ENCODE data around the gene TRMT6. TPM values are rescaled to one million over a fixed set of nuclear protein-coding genes. Genes with fewer than 3 reads are reported as not detected.

TRMT6 gene
- total and polyA plus RNA-seq, 9 of the 15 experiments (the other 6 are each of a cell fraction or from before 2014, with no cell fraction given) = 10.6 to 21.3 (median 15.6) TPM

DNA sequence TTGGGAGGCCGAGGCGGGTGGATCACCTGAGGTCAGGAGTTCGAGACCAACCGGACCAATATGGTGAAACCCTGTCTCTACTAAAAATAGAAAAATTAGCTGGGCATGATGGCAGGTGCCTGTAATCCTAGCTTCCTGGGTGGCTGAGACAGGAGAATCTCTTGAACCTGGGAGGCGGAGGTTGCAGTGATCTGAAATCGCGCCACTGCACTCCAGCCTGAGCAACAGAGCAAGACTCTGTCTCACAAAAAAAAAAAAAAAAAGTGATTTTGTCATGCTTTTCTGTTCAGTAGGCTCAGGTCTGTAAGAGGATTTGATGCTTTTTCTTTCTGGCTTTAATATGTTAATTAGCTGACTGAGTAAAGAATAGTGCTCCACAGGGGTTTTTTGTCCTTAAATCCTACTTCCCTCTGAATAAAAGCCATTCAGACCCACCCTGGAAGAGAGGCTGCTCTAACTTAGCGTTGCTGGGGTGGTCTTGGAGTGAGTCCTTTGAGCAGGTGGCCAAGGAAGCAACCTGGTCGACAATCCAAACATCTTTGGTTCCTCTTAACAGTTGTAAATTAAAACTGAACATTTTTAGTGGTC lies 19.1 kb upstream of the TRMT6 start:
- no peaks in the 10 kb centered on the region for H3K27me3 ChIP-seq (ENCODE audit: control insufficient read depth in 2 of 2, insufficient read depth in 2 of 2, low read length in 2 of 2)
- in situ Hi-C loops (cut with MboI) = no loop called here

More for the DNA sequence above, 19.1 kb upstream of the TRMT6 start:
- H3K27ac ChIP-seq (ENCODE audit: extremely low read depth, low read depth, low read length) = no peak overlapping the region
- H3K9me3 ChIP-seq (replicated peaks; ENCODE audit: control insufficient read depth, insufficient read depth, low read depth, low read length) = no peaks in the 10 kb centered on the region
- no peaks in the 10 kb centered on the region for H4K20me1 ChIP-seq (replicated peaks; ENCODE audit: control insufficient read depth, insufficient read depth, low read length)
- H3K4me1 ChIP-seq (replicated peaks in 1 of 2; ENCODE audit: control insufficient read depth in 2 of 2, insufficient read depth in 2 of 2, low read length in 2 of 2) = no peaks in the 10 kb centered on the region
- H3K9ac ChIP-seq (ENCODE audit: insufficient read depth in 1 of 2, low read depth in 2 of 2, low read length in 2 of 2) = no peak overlapping the region
- no peaks in the 10 kb centered on the region for H3K79me2 ChIP-seq (ENCODE audit: control insufficient read depth, insufficient read depth, low read length)
- H3K36me3 ChIP-seq (ENCODE audit: control insufficient read depth, insufficient read depth, low read length) = peaks cover 71% of the 10 kb centered on the region
- no peak overlapping the region for H2AFZ ChIP-seq (ENCODE audit: low read depth, low read length)
- intact Hi-C loops (cut with micrococcal nuclease) = no loop called here
- no peaks in the 10 kb centered on the region for H3K9me1 ChIP-seq (ENCODE audit: control insufficient read depth, insufficient read depth, low read length)
- TF ChIP-seq CBX3 (IDR thresholded peaks at IDR 0.05; ENCODE audit: borderline replicate concordance in 1 of 2, low read length in 2 of 2) = no peak
- TF ChIP-seq, protein P1, sequence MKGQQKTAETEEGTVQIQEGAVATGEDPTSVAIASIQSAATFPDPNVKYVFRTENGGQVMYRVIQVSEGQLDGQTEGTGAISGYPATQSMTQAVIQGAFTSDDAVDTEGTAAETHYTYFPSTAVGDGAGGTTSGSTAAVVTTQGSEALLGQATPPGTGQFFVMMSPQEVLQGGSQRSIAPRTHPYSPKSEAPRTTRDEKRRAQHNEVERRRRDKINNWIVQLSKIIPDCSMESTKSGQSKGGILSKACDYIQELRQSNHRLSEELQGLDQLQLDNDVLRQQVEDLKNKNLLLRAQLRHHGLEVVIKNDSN (CRISPR knock-in tag; IDR thresholded peaks at IDR 0.05) = no peak
- no peak for TF ChIP-seq CBX5 (IDR thresholded peaks at IDR 0.05; ENCODE audit: borderline replicate concordance, low read depth)
- TF ChIP-seq, protein P2, sequence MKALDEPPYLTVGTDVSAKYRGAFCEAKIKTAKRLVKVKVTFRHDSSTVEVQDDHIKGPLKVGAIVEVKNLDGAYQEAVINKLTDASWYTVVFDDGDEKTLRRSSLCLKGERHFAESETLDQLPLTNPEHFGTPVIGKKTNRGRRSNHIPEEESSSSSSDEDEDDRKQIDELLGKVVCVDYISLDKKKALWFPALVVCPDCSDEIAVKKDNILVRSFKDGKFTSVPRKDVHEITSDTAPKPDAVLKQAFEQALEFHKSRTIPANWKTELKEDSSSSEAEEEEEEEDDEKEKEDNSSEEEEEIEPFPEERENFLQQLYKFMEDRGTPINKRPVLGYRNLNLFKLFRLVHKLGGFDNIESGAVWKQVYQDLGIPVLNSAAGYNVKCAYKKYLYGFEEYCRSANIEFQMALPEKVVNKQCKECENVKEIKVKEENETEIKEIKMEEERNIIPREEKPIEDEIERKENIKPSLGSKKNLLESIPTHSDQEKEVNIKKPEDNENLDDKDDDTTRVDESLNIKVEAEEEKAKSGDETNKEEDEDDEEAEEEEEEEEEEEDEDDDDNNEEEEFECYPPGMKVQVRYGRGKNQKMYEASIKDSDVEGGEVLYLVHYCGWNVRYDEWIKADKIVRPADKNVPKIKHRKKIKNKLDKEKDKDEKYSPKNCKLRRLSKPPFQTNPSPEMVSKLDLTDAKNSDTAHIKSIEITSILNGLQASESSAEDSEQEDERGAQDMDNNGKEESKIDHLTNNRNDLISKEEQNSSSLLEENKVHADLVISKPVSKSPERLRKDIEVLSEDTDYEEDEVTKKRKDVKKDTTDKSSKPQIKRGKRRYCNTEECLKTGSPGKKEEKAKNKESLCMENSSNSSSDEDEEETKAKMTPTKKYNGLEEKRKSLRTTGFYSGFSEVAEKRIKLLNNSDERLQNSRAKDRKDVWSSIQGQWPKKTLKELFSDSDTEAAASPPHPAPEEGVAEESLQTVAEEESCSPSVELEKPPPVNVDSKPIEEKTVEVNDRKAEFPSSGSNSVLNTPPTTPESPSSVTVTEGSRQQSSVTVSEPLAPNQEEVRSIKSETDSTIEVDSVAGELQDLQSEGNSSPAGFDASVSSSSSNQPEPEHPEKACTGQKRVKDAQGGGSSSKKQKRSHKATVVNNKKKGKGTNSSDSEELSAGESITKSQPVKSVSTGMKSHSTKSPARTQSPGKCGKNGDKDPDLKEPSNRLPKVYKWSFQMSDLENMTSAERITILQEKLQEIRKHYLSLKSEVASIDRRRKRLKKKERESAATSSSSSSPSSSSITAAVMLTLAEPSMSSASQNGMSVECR (CRISPR knock-in tag; IDR thresholded peaks at IDR 0.05) = no peak
- TF ChIP-seq ZNF584 (CRISPR knock-in tag; IDR thresholded peaks at IDR 0.05; ENCODE audit: low read depth) = no peak
- TF ChIP-seq SMARCA5 (IDR thresholded peaks at IDR 0.05) = no peak
- TF ChIP-seq POLR3G (IDR thresholded peaks at IDR 0.05; ENCODE audit: extremely low read depth, insufficient read length, insufficient replicate concordance) = no peak
- no peak for TF ChIP-seq TBP (optimal IDR thresholded peaks at IDR 0.05; ENCODE audit: low read depth, low read length)
- TF ChIP-seq, protein P3, sequence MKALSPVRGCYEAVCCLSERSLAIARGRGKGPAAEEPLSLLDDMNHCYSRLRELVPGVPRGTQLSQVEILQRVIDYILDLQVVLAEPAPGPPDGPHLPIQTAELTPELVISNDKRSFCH (CRISPR knock-in tag; IDR thresholded peaks at IDR 0.05) = no peak
- TF ChIP-seq, protein P3 (tag; IDR thresholded peaks at IDR 0.05) = no peak
- TF ChIP-seq, protein P4, sequence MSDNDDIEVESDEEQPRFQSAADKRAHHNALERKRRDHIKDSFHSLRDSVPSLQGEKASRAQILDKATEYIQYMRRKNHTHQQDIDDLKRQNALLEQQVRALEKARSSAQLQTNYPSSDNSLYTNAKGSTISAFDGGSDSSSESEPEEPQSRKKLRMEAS (CRISPR knock-in tag; IDR thresholded peaks at IDR 0.05) = no peak
- no peak for TF ChIP-seq POLR2AphosphoS2 (IDR thresholded peaks at IDR 0.05; ENCODE audit: low read length)
- TF ChIP-seq PHF20 (IDR thresholded peaks at IDR 0.05; ENCODE audit: partially characterized antibody) = no peak
- TF ChIP-seq, protein P5, sequence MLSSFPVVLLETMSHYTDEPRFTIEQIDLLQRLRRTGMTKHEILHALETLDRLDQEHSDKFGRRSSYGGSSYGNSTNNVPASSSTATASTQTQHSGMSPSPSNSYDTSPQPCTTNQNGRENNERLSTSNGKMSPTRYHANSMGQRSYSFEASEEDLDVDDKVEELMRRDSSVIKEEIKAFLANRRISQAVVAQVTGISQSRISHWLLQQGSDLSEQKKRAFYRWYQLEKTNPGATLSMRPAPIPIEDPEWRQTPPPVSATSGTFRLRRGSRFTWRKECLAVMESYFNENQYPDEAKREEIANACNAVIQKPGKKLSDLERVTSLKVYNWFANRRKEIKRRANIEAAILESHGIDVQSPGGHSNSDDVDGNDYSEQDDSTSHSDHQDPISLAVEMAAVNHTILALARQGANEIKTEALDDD (IDR thresholded peaks at IDR 0.05) = no peak
- no peak for TF ChIP-seq ZNF551 (CRISPR knock-in tag; IDR thresholded peaks at IDR 0.05)
- no peak for TF ChIP-seq NEUROD1 (IDR thresholded peaks at IDR 0.05; ENCODE audit: borderline replicate concordance, low read depth, low read length, partially characterized antibody)
- TF ChIP-seq HDAC8 (tag; IDR thresholded peaks at IDR 0.05) = no peak
- no peak overlapping the region for H3K4me2 ChIP-seq (ENCODE audit: insufficient read depth, low read length)
- ChIA-PET CTCF (ENCODE audit: low intra/inter-chr PET ratio) (no interaction called here), POLR2A (no interaction called here)
- FAIRE-seq = no peak
- no peak for DNase-seq (ENCODE audit: extremely low read depth in 1 of 4, low spot score in 3 of 4)
- WGBS (ENCODE audit: insufficient coverage, low coverage, missing lambda C conversion rate) = 100% methylated on average over 3 of the region's 9 CpGs
- ATAC-seq = no peak
- H3K4me3 ChIP-seq = no peak overlapping the region
- no TSS peak for BruUV-seq (replicated peaks)
